ENCODE results near the gene R3HDM2. TPM values are rescaled to one million over a fixed set of nuclear protein-coding genes. Genes with fewer than 3 reads are reported as not detected.

Gene R3HDM2
- total RNA-seq, 4 donors from 2014 or later = 31.0 to 51.9 (median 41.6) TPM

GRCh38 chr12:57240066-57240921 is 190.5 kb downstream of the R3HDM2 start:
- Histone ChIP-seq H3K27ac (no peak overlapping the region), H3K27me3 (peaks cover 8 to 80% of the 10 kb centered on the region in 2 donors), H3K4me1 (peaks cover 5 to 90% (median 62%) of the 10 kb centered on the region in 4 donors), H3K36me3 (no peaks in the 10 kb centered on the region), H3K4me3 (peak overlapping the region; percentile 10 to 55 (median 46)), H3K9me3 (no peaks in the 10 kb centered on the region)
- TF ChIP-seq CTCF (IDR thresholded peaks at IDR 0.05) = peak in 1 of 5 experiments; percentile 8
- no peak for TF ChIP-seq POLR2A (IDR thresholded peaks at IDR 0.05)
- no peak for TF ChIP-seq EP300 (IDR thresholded peaks at IDR 0.05)
- 1 to 2% methylated on average over 59 to 62 of the region's 72 CpGs for whole genome bisulfite sequencing, 2 donors
- DNase-seq (ENCODE audit: low spot score in 2 of 2) = no peak

- Histone ChIP-seq H3K27me3 (peaks cover 8 to 80% of the 10 kb centered on the region in 2 donors), H3K36me3 (peaks cover 0 to 3% (median 0%) of the 10 kb centered on the region in 3 donors), H3K4me3 (peak overlapping the region in 3 of 4 donors; percentile 10 to 55 (median 45)), H3K4me1 (peaks cover 5 to 96% (median 66%) of the 10 kb centered on the region in 4 donors), H3K27ac (no peak overlapping the region), H3K9me3 (no peaks in the 10 kb centered on the region)
- no peak for TF ChIP-seq EP300 (IDR thresholded peaks at IDR 0.05)
- no peak for TF ChIP-seq POLR2A (IDR thresholded peaks at IDR 0.05)
- no peak for TF ChIP-seq CTCF (IDR thresholded peaks at IDR 0.05)
- 2% methylated on average over 14 of the region's 14 CpGs for WGBS, 2 donors
- no peak for DNase-seq (ENCODE audit: low spot score in 2 of 2)
Measured at GRCh38 chr12:57239587-57240065, 191.2 kb downstream of the R3HDM2 start.

GRCh38 chr12:57238854-57239554 is 191.8 kb downstream of the R3HDM2 start:
- peak in 1 of 2 donors; percentile 58 for TF ChIP-seq EP300 (IDR thresholded peaks at IDR 0.05)
- TF ChIP-seq CTCF (IDR thresholded peaks at IDR 0.05) = peak; percentile 99 to 100 (median 100)
- no peak for TF ChIP-seq POLR2A (IDR thresholded peaks at IDR 0.05)
- H3K27me3 ChIP-seq = peaks cover 8 to 75% of the 10 kb centered on the region in 2 donors
- WGBS, 2 donors = 5% methylated on average over 24 to 25 of the region's 47 CpGs
- H3K36me3 ChIP-seq = peaks cover 0 to 9% (median 0%) of the 10 kb centered on the region in 3 donors
- H3K27ac ChIP-seq = no peak overlapping the region
- peaks cover 5 to 95% (median 66%) of the 10 kb centered on the region in 4 donors for H3K4me1 ChIP-seq
- H3K4me3 ChIP-seq = peak overlapping the region; percentile 30 to 55 (median 38)
- no peaks in the 10 kb centered on the region for H3K9me3 ChIP-seq
- peak; percentile 76 to 86 for DNase-seq (ENCODE audit: low spot score in 2 of 2)

- TF ChIP-seq EP300 (IDR thresholded peaks at IDR 0.05) = no peak
- TF ChIP-seq CTCF (IDR thresholded peaks at IDR 0.05) = no peak
- peak overlapping the region; percentile 30 to 55 (median 38) for H3K4me3 ChIP-seq
- H3K4me1 ChIP-seq = peaks cover 5 to 87% (median 59%) of the 10 kb centered on the region in 4 donors
- H3K27me3 ChIP-seq = peaks cover 5 to 67% of the 10 kb centered on the region in 2 donors
- H3K9me3 ChIP-seq = no peaks in the 10 kb centered on the region
- H3K27ac ChIP-seq = no peak overlapping the region
- WGBS, 2 donors = 4 to 10% methylated on average over 58 to 63 of the region's 63 CpGs
- DNase-seq (ENCODE audit: low spot score in 2 of 2) = no peak
- H3K36me3 ChIP-seq = peaks cover 0 to 17% (median 2%) of the 10 kb centered on the region in 3 donors
Measured at GRCh38 chr12:57237932-57238853, 192.7 kb downstream of the R3HDM2 start.
